Heart left ventricle (tissue), 16 donors: ENCODE data around the gene USP34. TPM values are rescaled to one million over a fixed set of nuclear protein-coding genes. Genes with fewer than 3 reads are reported as not detected.

Experiments used
- ATAC-seq, 4 donors: fragments of 200-7000 bp; cut with Tn5 transposase; one replicate each; pipeline ENCODE4 v1.9.1; 2020 to 2022; ENCODE audit warnings: moderate library complexity in 4 of 4, mild to moderate bottlenecking in 3 of 4, moderate number of reproducible peaks in 1 of 4
- DNase-seq, 5 donors: peaks; one replicate each; pipeline ENCODE4 v3.0.0-alpha.2; 2020
- H3K27ac ChIP-seq, 12 donors: fragments of 200-600 bp; sonication (generic) in 4 of 12; one replicate each; pipeline versions ENCODE4 v1.5.0 to v1.8.0; 2016 to 2022; ENCODE audit warnings: mild to moderate bottlenecking in 2 of 12
- H3K27me3 ChIP-seq, 9 donors: fragments of 200-600 bp; sonication (generic) in 2 of 9; one replicate each; pipeline versions ENCODE4 v1.5.1 to v1.8.0; 2016 to 2022; ENCODE audit warnings: mild to moderate bottlenecking in 3 of 9
- H3K36me3 ChIP-seq, 9 donors: fragments of 200-600 bp; sonication (generic) in 2 of 9; one replicate each; pipeline versions ENCODE4 v1.5.0 to v1.8.0; 2018 to 2022; ENCODE audit warnings: mild to moderate bottlenecking in 2 of 9
- H3K4me1 ChIP-seq, 12 donors: fragments of 200-600 bp; sonication (generic) in 4 of 12; one replicate each; pipeline versions ENCODE4 v1.5.0 to v1.8.0; 2016 to 2022; ENCODE audit warnings: mild to moderate bottlenecking in 3 of 12
- H3K4me3 ChIP-seq, 12 donors: fragments of 200-600 bp; sonication (generic) in 4 of 12; one replicate each; pipeline versions ENCODE4 v1.5.0 to v1.8.0; 2017 to 2022; ENCODE audit warnings: mild to moderate bottlenecking in 9 of 12, moderate library complexity in 4 of 12
- H3K9me3 ChIP-seq, 12 donors: fragments of 200-600 bp; sonication (generic) in 4 of 12; one replicate each; pipeline versions ENCODE4 v1.5.0 to v1.8.0; 2016 to 2022; ENCODE audit warnings: mild to moderate bottlenecking in 1 of 12
- POLR2A ChIP-seq, 2 donors: fragments of 450-650 bp; IDR thresholded peaks; one replicate each; pipeline ENCODE4 v1.6.1; 2017; ENCODE audit warnings: antibody characterized with exemption in 2 of 2, mild to moderate bottlenecking in 2 of 2, moderate library complexity in 2 of 2
- WGBS, 4 donors: extraction: QIAGEN DNeasy Blood & Tissue Kit in 2 of 4; methylation state at CpG; one replicate each; pipeline versions ENCODE4 v1.1.5 to v1.1.7; 2013 to 2018; 5-methylcytosine and 5-hydroxymethylcytosine counted together
- intact Hi-C, 10 donors: fragments of 100-400 bp; cut with DNase I; formaldehyde crosslinking; loops; one replicate each; pipeline versions ENCODE4 v1.11.1 to v1.14.2; 2022
- polyA plus RNA-seq, 2 donors: library from polyadenylated mRNA; stranded (reverse); fragments of 200-250 nt; gene quantifications; one replicate each; pipeline ENCODE4 v1.2.3, GENCODE V29; 2013
- total RNA-seq, 9 donors: library from RNA; depleted of rRNA in 2 of 9; stranded (reverse); fragments of >200 nt in 2 of 9; fragmentation: NEBNext Ultra II Directional in 3 of 9; extraction: Animal tissue kit (Norgen Biotek cat#: 25700) in 3 of 9; gene quantifications; one replicate each; pipeline versions ENCODE4 v1.1.0 to v1.2.4, GENCODE V29; 2016 to 2023
- TF ChIP-seq, protein P1 (sequence below), 12 donors: fragments of 200-600 bp; sonication (generic) in 4 of 12; IDR thresholded peaks; one replicate each; pipeline versions ENCODE4 v1.5.0 to v1.8.0; 2018 to 2022; ENCODE audit warnings: antibody characterized with exemption in 12 of 12, mild to moderate bottlenecking in 5 of 12
- donor health status: ischemic (EF 13 %, LVEDD 7.1; RV severe dilation, severe dysfunction).
- donor health status: healthy with polysubstance abuse.
- donor health status: DM: no; HTN: yes; CAD: no.
- donor health status: DM: no; HTN: no; CAD: no.
- donor health status: ischemic (EF 25% LVEDD 6.9; RV normal size, moderate dysfunction).
- donor health status: ischemic (EF 25% LVEDD 5.7; RV mildly dilated, moderate dysfunction).
- donor health status: healthy.
- donor health status: DM: yes; HTN: yes; CAD: no.
- donor health status: ischemic (EF 35%, LVEDD 5.7; RV mildly dilated, moderate dysfunction).
- donor health status: nonischemic (EF 11% LVEDD 7.7; RV severe dilation, severe dysfunction).
- donor health status: DM: yes; HTN: yes; CAD: no.
- donor health status: PGD.
- donor health status: ischemic (EF 29% LVEDD 5.4; RV normal size, mild dysfunction).
- donor health status: nonischemic (EF 23%, LVEDD 6.1; RV moderate dilation, normal function).

Gene USP34
- total and polyA plus RNA-seq, 11 donors, result 33.3 to 82.8 (median 60.6) TPM

GRCh38 chr2:61272421-61273070, 198.3 kb downstream of the USP34 start:
- ATAC-seq (no peak), DNase-seq (no peak)
- Histone ChIP-seq H3K4me1 (no peaks in the 10 kb centered on the region), H3K4me3 (no peak overlapping the region), H3K36me3 (peaks cover 0 to 84% (median 57%) of the 10 kb centered on the region in 9 donors), H3K9me3 (no peaks in the 10 kb centered on the region), H3K27ac (no peak overlapping the region), H3K27me3 (no peaks in the 10 kb centered on the region)
- TF ChIP-seq POLR2A (IDR thresholded peaks at IDR 0.05), result no peak
- TF ChIP-seq, protein P1, sequence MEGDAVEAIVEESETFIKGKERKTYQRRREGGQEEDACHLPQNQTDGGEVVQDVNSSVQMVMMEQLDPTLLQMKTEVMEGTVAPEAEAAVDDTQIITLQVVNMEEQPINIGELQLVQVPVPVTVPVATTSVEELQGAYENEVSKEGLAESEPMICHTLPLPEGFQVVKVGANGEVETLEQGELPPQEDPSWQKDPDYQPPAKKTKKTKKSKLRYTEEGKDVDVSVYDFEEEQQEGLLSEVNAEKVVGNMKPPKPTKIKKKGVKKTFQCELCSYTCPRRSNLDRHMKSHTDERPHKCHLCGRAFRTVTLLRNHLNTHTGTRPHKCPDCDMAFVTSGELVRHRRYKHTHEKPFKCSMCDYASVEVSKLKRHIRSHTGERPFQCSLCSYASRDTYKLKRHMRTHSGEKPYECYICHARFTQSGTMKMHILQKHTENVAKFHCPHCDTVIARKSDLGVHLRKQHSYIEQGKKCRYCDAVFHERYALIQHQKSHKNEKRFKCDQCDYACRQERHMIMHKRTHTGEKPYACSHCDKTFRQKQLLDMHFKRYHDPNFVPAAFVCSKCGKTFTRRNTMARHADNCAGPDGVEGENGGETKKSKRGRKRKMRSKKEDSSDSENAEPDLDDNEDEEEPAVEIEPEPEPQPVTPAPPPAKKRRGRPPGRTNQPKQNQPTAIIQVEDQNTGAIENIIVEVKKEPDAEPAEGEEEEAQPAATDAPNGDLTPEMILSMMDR (IDR thresholded peaks at IDR 0.05), result no peak
- WGBS, 4 donors, result 96 to 99% (median 97%) methylated on average over 4 of the region's 4 CpGs
- intact Hi-C loops, result no loop called here

- no peaks in the 10 kb centered on the region for H3K27me3 ChIP-seq
- no peak overlapping the region for H3K27ac ChIP-seq
- TF ChIP-seq POLR2A (IDR thresholded peaks at IDR 0.05), result no peak
- TF ChIP-seq, protein P1 (IDR thresholded peaks at IDR 0.05), result no peak
- H3K36me3 ChIP-seq, result peaks cover 0 to 82% (median 60%) of the 10 kb centered on the region in 9 donors
- no peak for DNase-seq
- peaks cover 0 to 7% (median 0%) of the 10 kb centered on the region in 12 donors for H3K4me1 ChIP-seq
- no peaks in the 10 kb centered on the region for H3K9me3 ChIP-seq
- WGBS, 4 donors, result 92 to 98% (median 98%) methylated on average over 4 of the region's 4 CpGs
- intact Hi-C loops, result no loop called here
- ATAC-seq, result no peak
- no peak overlapping the region for H3K4me3 ChIP-seq
Observed at GRCh38 chr2:61268249-61268648, 202.6 kb downstream of the USP34 start.

DNA sequence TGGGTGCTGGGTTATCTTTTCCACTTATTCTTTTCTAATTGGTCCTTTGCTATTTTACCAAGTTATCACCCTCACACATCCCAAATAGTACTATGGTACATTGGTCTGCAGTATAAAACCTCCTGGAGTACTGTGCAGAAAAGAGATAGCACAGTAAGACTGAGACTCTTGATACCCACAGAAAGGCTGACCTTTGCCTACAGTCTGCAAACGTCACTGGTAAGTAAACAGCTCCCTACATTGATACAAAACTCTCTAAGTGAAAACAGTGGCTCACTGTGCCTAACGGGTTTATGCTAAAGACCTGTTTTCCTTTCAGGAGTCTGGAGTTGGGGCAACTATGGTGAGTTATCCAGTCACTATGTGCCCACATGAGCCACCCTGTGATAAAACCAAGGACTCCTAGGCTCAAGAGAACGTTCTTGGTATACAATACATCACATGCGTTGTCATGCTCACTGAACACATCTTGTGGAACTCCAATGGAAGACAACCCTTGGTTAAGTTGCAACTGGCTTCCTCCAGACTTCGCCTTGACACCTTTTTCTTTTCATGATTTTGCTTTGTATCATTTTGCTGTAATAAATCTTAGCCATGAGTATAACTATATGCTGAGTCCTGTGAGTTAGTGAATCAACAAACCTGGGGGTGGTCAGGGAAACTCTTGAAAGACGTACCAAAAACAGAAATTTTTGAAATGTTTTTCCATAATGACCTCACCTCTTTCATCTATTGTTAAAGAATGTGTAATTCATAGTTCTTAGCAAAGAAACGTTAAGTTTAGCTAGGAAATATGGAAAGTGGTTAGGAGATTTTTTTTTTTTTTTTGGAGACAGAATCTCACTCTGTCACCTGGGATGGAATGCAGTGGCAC, 204.0 kb downstream of the USP34 start:
- H3K4me3 ChIP-seq, result no peak overlapping the region
- ATAC-seq, result peak in 1 of 4 donors; percentile 26

More for the DNA sequence above, 204.0 kb downstream of the USP34 start:
- no peak for TF ChIP-seq POLR2A (IDR thresholded peaks at IDR 0.05)
- TF ChIP-seq, protein P1 (IDR thresholded peaks at IDR 0.05), result no peak
- H3K27me3 ChIP-seq, result no peaks in the 10 kb centered on the region
- no peaks in the 10 kb centered on the region for H3K9me3 ChIP-seq
- DNase-seq, result no peak
- 83 to 87% (median 85%) methylated on average over 7 of the region's 7 CpGs for whole genome bisulfite sequencing, 4 donors
- peaks cover 0 to 89% (median 65%) of the 10 kb centered on the region in 9 donors for H3K36me3 ChIP-seq
- peaks cover 0 to 7% (median 0%) of the 10 kb centered on the region in 12 donors for H3K4me1 ChIP-seq
- H3K27ac ChIP-seq, result no peak overlapping the region
- intact Hi-C loops, result no loop called here
